GOT3 (cell line): ENCODE data around the gene GAPDHS.

Source experiments
- DNase-seq: peaks from one replicate; lab custom pipeline; 2025; ENCODE audit warnings: mixed read lengths; lab: John Stamatoyannopoulos, UW

The GAPDHS gene

DNA sequence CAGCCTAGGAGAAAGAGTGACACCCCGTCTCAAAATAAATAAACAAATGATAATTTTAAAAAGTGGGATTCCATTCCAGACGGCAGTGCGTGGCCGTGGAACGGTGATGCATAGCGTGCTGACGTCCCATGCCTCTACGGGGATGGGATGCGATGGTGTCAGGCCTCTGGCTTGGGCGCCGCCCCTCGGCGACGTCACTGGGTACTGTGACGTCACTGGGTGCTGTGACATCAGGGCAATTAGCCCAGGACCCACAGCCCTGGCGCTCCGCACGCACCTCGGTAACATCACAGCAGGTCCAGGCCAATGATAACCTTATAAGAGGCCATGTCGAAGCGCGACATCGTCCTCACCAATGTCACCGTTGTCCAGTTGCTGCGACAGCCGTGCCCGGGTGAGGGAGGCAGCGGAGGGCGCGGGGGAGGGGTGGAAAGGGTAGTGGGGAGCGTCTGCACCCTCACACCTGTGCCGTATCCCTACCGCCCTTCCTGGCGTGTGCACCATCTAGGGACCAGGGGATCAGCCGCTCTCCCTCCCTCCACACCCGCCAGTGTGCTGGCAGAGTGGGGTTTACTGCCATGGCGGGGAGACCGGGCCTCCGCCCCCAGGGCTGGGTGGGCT lies at the start of gene GAPDHS:
TSS of gene GAPDHS (plus strand) at position 256 of the 621 bp plus-strand sequence. CDS start at position 328, 72 bp downstream.
- DNase-seq = no peak

DNA sequence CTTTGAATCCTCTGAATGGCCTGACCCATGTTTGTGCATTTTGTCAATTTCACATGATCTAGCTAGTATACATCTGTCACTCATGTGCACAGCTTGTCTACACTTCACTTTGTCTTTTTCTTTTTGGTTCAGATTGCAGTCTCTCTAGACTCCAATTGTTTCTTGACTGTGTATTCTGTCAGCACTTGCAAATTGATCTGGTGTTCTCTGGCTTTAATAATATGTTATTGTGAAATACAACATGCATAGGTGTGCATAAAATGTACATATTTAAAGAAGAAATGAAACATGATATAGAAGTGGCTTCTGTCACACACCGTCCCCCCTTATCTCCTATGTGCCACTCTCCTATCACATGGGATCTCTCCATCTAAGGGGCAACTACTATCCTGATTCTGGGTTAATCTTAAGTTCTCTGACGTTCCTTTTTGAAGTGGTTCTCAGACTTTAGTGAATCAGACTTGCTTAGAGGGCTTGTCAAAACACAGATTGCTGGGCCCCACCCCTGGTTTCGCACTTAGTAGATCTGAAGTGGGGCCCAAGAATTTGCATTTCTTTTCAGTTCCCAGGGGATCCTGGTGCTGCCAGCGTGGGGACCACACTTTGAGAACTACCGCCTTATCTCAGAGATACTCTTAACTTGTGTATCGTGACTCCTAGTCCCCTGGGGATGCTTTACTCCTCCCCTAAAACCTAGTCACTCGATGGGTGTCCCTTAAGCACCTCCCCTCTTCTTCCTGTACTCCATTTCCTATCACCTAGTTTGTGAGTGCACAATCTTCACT lies 48.8 kb upstream of the GAPDHS start:
- DNase-seq = no peak

DNA sequence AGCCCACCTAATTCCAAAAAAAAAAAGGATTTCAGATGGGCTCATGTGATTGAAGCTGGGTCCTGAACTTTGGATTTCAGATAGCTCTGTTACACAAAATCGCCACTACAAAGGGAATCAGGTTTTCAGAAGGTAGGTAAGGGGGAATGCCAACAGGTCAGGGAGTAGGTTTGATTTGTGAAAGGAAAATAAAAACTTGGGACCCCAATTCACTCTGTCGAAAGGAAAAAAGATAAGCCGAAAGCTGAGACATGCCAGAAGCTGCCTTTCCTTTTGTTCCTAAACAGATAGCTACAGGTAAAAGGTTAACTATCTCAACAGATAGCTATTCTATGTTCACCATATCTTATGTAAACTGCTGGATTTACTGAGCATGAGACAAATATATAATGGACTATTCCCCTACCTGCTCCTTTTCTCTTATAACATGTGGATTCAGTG lies 47.0 kb upstream of the GAPDHS start:
- DNase-seq = no peak

DNA sequence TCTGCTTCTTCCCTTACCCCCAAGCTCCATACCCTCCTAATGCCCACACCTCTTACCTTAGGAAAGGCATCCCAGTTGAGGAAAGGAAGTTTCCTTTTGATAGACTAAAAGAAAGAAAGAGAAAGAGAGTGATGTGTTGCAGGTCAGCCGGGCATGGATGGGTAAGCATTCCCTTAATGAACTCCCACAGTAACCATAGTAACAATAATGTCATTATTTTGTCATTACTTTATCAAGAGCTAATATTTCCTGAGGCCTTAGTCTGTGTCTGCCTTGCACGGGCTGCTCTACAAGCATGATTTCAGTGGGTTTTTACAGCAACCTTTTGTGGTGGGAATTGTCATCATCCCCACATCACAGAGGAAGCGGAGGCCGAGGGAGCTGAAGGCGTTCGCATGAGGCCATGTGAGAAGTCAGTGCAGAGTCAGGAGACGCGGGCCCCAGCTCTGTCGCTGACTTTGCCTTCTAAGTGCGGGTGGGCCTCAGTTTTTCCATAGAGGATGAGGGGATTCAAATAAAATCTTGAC lies 45.5 kb upstream of the GAPDHS start:
- no peak for DNase-seq

- DNase-seq = no peak
These were observed 44.6 kb upstream of the GAPDHS start for GRCh38 chr19:35488677-35489076.

- DNase-seq = no peak
These were observed 42.9 kb upstream of the GAPDHS start, which contains the start of gene KRTDAP for GRCh38 chr19:35490364-35490763. TSS of gene KRTDAP (minus strand) at chr19:35490464. CDS start at chr19:35490442, 22 bp downstream.

DNA sequence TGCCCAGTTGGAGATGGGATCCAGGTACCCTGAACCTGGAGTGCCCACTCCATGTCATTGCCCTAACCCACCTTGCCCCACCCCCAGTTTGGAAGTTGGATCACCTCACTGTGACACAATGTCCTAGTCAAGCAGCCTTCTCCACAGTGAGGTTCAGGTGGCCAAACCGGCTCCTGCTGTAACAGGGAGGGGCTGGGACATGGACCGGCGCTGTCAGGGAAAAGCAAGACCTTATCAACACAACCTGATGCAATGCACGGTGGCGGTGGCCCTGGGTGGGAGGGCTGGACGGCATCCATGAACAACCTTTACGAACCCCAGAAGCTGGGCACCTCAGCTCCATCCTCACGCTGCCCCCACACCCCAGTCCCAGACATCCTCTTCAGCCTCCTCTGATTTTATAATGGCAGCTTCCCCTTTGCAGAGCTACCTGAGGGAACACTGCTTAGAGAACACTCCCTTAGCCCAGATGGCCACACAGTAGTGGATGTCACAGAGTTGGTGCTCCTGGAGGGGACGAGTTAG lies 41.4 kb upstream of the GAPDHS start:
- DNase-seq = no peak

DNA sequence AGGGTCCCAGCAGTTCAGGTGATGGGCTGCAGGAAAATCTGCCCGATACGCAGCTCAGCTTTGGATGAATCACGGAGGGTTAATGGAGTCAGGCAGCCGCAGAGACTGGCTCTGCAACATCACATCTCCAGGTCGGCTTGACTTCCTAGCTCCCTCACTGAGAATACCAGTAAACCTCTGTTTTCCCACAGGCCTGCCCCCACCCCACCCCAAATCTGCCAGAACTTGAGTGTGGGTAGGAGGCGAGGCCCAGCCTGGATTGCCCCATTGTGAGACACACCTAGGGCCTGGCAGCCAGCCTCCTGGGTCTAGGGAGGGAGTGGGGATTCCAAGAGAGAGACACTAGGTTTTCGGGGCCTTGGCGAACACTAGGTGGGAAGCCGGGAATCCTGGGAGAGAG lies 39.3 kb upstream of the GAPDHS start:
- no peak for DNase-seq

DNA sequence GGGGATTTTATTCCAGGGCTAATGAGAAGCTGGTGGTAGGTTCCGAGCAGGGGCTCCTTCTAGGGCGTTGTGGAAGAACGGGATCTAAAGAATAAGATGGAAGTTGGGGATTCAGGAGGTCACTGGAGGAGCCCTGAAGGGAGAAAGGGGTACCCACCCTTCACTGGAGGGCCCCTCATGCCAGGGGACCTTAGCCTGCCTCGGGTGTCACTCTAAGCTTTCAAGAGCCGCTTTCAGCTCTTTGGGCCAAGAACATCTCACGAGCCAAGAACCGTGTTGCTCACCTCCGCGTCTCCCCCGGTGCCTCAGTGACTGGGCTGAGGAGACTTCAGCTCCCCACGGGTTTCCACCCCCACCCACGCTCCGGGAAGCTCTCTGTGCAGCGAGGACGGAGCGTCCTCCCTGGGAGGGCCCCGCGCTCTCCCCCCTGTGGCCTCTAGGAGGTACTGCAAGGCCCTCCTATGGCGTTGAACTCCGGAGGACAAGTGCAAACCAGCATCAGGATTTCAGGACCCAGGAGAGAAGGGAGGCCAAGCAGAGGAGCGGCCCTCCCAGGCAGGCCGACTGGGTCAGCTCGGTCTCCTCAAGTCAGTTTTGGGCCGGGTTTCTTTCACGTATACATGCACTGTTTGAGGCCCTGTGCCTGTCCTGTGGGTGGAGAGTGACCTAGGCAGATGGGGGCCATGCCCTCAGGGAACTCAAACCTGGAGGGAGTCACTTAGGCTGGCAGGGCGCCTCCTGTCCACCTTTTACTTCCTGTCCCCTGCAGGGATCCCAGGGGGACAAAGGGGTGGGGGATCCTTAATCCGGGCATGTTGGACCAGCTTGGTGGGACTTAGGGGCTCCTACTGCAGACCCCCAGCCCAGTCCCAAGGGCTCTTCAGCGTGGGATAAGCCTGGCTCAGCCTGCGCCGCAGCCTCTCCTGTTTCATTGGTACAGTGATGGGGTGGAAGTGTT lies 37.9 kb upstream of the GAPDHS start:
- peak; percentile 32 for DNase-seq

GRCh38 chr19:35497406-35497805 lies 35.9 kb upstream of the GAPDHS start:
- DNase-seq = no peak

- DNase-seq = no peak
These were observed 35.0 kb upstream of the GAPDHS start for GRCh38 chr19:35498220-35498619.

GRCh38 chr19:35498984-35499527 lies 34.2 kb upstream of the GAPDHS start:
- DNase-seq = no peak

DNA sequence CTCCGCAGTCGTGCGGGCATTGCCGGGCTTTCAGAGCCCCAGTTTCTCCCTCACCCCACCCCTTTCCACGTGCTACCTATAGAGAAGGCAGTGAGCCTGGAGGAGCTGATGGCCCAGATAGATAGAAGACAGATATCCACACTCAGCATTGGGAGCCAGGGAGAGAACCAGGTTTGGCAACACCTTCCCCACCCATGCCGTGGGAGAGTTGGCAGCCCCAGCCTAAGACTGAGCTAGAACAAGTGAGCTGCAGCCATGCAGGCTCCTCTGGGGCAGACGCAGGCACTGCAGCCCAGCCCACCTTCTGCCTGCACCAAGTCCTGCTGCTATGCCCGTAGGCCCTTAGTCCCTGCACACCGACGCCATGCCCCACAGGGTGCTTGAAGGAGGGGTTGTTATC lies 32.6 kb upstream of the GAPDHS start:
- no peak for DNase-seq

GRCh38 chr19:35501684-35502083 lies 31.6 kb upstream of the GAPDHS start:
- no peak for DNase-seq

DNA sequence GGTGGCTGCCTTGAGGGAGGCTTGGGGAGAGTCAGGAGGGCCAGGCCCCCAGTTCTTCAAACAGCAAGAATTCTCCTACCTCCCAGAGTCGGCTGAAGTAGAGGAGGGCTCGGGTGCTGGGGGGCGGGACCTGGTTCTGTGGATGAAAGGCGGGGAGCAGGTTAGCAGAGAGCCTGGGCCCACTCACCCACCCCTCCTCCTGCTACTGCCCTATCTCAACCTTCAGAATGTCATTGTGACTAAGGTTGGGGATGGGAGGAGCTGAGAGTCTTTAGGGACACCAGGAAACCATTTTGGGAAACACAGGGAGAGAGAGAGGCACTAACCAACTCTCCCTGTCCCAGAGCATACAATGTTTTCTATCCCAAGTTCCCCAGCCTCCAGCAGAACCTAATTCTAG lies 30.5 kb upstream of the GAPDHS start:
- no peak for DNase-seq

DNA sequence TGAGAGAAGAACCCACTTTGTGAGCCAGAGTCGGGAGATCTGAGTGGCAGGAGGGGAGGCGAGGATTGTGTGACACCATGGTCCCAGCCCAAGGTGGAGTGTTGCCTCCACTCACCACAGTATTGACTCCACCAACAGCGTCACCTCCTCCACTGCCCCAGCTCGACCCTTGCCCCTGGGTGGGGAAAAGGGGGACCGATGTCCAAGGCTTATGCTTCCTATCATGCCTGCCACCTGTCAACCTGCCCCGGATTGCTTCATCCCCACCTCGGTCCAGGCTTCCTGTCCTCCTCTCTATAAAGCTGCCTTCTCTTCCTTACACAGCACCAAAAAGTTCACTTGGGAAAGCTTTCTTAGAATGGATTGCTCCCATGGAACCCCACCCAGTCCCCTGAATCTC lies 27.2 kb upstream of the GAPDHS start:
- DNase-seq = no peak

- DNase-seq = no peak
These were observed 25.7 kb upstream of the GAPDHS start for GRCh38 chr19:35507561-35507960.

DNA sequence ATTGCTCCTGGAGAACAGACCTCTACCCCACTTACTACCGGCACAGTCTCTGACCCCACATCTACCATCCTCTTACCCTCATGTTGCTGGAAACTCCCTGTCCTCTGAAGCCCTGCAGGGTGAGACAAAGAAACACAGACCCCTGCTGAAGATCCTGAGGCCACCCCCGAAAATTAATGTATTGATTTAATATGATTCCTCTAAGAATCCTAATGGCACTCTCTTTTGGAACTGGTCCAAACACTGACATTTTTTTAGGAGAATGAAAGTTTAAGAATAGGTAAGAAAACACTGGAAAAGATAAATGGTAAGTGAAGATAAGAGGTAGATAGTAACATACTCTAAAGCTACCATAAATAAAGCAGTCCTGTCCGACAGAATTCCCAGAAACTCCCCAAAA lies 25.1 kb upstream of the GAPDHS start:
- DNase-seq = no peak

GRCh38 chr19:35509018-35509652 lies 24.1 kb upstream of the GAPDHS start:
- DNase-seq = no peak

GRCh38 chr19:35509861-35510625 lies 23.2 kb upstream of the GAPDHS start:
- no peak for DNase-seq
